Esophagus muscularis mucosa (tissue), 3 donors: ENCODE data around the gene TESK1.

Source experiments
- CTCF ChIP-seq, 3 experiments: fragments of 200-600 bp in 2 of 3; fragments of 450-650 bp in 1 of 3; sonication (generic) in 2 of 3; IDR thresholded peaks; one replicate each; pipeline ENCODE4 v1.5.1; 2017 to 2019; ENCODE audit warnings: antibody characterized with exemption in 3 of 3, mild to moderate bottlenecking in 2 of 3, moderate library complexity in 1 of 3
- POLR2A ChIP-seq: fragments of 450-650 bp; IDR thresholded peaks from one replicate; pipeline ENCODE4 v1.6.1; 2017; ENCODE audit warnings: antibody characterized with exemption, moderate library complexity, mild to moderate bottlenecking, low read depth
- POLR2AphosphoS5 ChIP-seq, 2 donors: sonication (generic); formaldehyde crosslinking; IDR thresholded peaks; one replicate each; pipeline ENCODE4 v1.6.1; 2017; ENCODE audit warnings: antibody characterized with exemption in 2 of 2

- TF ChIP-seq CTCF (IDR thresholded peaks at IDR 0.05) (peak in 2 of 3 experiments; percentile 97 to 98), POLR2A (peak; percentile 81), POLR2AphosphoS5 (IDR thresholded peaks at IDR 0.05) (peak; percentile 96 to 98)
These were observed 41.6 kb downstream of the TESK1 start for GRCh38 chr9:35646533-35647265.
